HG02798 (cell line): ENCODE data around the gene B9D1.

ENCODE experiments used
- ATAC-seq: cut with Tn5 transposase; IDR thresholded peaks from one replicate; pipeline ENCODE4 v1.9.1; 2021; ENCODE audit warnings: mild to moderate bottlenecking; ENCODE audit not compliant: unreplicated experiment, poor library complexity

The B9D1 gene

DNA sequence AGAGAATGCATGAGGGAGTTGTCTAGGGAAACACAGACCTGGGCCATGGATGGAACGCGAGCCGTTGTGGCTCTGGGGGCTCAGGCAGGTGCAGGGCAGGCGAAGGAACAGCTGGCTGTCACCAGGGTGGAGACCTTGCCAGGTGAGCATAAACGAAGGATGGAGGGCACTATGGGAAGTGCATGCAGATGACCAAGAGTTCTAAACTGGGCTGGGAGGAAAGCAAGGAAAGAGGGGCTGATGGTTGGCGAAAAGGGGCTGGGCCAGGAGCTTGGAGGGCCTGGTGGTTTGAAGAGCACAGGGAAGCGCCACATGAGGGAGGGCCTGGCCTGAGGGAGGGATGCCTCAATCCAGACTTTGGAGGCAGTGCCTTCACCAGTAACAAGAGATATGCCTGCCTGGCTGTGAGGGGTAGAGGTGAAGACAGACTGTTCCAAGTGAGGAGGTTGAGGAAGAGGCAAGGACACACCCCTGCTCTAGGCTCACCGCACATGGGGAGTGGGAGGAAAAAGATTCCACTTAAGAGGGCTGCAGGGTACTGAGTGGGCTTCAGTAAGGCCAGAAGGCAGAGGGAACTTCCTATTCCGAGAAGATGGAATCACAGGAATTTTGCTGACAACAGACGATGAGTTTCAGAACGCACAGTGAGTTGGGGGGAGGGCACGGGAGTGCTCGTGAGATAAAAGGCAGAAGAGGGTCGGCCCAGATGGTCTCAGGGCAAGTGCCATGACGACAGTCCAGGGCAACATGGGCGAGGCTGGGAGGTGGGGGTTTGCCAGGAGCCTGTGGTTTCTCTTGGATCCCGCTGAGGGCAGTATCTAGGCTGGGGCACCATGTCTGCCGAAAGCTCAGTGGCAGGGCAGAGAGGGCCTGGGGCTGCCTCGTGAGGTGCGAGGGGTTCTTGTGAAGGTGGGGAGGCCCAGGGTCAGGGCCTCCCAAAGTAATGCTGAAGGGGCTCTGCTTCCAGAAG is 20.6 kb downstream of the B9D1 start:
- no peak for ATAC-seq

DNA sequence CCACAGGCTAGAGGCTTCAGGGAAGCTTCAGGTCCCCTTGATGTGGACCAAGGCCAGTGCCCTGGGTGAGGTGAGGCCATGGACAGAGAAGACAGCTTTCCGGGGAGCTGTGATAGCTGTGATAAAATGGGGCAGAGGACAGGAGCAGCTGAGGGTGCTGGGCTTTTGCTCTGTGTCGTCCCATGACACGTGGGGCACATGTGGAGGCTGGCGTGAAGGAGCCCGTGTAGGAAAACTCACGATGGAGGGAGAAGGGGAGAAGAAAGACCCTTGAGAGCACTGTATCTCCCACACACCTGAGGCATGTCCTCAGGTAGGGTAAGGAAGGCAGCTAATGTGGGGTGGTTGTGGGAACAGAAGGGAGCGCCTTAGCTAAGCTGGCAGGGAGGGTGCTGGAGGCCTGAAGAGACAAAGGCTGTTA is 21.3 kb downstream of the B9D1 start:
- no peak for ATAC-seq

DNA sequence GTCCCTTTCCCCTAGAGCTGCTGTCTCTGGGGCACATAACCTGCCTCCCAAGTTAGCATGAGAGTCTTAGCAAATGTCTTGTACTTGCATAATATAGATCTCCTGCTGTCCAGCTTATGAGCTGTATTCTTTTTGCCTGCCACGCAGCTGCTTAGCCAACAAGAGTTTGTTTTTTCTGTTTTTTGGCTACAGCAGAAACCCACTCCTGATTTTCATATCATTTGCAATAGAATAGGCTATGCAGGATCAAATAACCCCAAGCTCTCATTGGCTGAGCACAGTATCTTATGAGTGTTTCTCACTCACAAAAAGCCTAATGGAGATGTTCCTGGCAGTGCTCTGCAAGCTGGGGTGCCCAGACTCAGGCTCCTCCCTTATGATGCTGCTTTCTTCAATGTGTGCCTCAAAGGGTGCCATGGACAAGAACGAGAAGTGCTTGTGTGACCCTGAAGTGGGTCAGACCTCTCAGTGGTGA is 23.1 kb downstream of the B9D1 start:
- ATAC-seq, result no peak

DNA sequence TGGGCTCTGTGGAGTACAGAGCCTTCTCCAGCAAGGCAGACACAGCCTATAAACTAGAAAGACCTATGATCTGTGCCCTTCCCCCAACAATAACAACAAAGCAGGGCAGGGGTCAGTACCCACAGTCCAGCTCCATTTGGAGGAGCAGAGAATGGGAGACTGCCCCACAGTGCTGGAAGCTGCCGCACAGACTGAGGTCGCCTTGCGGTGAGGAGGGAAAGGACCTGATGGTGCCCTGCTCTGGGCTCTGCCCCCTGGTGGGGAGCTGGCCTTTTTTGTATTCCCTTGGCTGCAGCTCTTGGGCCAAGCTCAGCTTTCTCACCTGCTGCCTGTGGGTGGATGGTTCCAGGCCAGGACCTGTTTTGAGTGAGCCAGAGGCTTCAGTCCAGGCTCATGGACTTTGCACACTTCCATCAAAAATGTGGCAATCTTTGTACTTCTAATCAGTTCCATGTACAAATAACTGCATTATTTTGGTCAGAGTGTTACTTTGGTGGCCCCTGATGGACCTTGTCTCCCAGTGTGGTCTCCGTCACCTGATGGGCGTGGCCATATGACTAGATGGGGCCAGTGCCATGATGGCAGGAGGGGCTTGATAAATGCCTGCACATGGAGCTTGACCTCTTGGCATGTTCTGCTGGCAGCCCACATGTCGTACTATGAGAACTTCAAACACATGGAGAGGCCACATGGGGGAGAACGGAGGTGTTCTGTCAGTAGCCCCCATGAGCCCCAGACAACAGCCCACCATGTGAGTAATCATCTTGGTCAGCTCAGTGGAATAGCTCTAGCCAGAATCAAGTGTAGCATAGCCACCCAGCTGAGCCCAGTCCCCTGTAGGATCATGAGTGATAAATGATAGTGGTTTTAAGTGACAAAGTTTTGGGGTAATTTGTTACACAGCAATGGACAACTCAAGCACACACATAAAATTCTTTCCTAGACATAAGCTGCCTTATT is 24.2 kb downstream of the B9D1 start:
- peak; percentile 72 for ATAC-seq

DNA sequence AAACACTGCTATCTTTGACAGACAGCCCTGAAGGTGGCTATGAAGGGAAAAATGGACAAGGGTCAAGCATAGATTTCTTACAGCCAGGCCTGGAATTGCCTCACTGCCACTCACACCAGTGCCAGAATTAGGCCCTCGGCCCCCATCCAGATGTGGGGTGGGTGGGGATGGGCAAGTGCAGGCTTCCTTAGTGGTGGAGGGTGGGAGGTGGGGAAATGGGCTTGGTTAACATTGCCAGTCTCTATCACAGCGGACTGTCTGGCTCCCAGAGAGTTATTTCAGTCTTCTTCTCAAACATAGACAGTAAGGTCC is 24.9 kb downstream of the B9D1 start:
- no peak for ATAC-seq

DNA sequence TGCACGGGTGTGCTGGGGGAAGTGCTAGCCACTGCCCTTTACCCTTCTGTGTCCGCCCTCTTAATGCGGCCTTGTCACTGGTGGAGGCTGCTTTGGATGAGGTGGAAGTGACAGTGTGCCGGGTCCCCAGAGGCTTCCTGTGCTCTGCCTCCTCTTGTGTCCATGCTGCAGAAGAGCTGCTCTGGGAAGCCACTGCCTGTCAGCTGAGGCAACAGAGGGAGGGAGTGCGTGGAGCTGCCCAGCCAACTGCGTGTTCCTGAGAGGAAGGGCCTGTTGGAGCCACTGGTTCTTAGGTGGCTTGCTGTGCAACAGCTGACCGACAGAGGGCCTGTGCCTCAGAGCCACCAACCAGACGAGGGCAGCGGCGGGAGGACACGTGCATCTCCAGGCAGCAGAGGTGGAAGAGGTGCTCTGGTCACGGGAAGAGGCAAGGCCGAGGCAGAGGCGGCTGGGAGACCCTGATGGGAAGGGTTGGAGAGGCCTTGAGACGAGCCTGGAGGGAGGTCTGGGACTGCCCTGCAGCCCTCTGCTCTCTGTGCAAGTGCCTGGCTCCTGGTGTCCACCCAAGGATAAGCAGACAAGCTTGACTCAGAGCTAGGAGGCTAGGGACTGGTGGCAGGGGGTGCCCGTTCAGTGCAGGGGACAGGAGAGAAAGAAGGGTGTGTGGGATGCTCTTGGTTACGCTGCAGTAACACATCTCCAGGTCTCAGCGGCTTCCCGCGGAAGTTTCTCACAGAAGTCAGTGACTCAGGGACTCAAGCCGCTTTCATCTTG is 25.4 kb downstream of the B9D1 start:
- no peak for ATAC-seq

DNA sequence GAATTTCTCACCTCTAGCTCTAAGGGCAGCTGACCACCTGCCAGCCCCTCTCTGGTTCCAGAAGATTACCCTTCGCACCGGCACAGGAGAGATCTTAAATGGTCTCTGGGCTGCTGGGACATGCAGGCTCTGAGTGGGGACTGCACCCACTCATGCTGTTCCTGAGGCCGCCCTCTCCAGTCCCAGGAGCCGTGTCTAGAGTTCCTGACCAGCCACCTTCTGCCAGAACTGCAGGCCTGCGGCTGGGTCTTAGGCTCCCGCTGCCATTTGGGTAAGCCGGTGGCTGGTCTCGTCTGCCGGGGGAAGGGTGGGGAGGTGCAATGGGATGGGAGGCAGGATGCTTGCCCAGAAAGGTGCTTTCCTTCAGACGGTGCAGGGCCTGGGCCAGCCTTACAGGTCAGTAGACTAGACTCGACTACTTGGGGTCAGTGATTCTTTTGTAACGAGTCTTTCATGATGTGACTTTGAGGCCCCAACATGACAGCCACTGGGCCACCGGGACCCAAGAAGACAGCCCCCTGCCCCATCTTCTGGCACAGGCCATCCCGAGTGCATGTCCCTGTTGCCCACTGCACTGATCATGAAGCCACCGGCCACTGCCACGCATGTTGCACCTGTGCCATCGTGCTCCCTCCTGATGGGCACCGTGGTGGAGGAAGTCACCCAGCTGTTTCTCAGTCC is 26.4 kb downstream of the B9D1 start:
- no peak for ATAC-seq

DNA sequence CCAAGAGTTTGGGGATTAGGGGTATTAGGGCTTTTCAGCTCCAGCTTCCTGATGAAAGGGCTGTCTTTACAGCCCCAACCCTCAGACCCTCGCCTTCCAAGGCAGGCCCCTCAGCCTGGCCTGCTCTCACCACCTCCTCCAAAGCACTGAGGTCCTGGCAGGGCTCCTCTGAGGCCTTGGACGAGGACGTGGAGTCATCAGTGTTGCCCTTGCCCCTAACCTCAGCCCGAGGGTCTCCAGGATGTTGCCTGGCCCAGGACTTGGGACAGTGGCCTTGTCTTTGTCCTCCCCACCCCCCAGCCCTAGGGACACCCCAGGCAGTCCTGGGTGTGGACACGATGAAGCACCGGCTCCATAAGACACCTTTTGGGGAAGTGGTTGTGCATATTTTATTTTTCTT is 28.2 kb downstream of the B9D1 start:
- no peak for ATAC-seq

DNA sequence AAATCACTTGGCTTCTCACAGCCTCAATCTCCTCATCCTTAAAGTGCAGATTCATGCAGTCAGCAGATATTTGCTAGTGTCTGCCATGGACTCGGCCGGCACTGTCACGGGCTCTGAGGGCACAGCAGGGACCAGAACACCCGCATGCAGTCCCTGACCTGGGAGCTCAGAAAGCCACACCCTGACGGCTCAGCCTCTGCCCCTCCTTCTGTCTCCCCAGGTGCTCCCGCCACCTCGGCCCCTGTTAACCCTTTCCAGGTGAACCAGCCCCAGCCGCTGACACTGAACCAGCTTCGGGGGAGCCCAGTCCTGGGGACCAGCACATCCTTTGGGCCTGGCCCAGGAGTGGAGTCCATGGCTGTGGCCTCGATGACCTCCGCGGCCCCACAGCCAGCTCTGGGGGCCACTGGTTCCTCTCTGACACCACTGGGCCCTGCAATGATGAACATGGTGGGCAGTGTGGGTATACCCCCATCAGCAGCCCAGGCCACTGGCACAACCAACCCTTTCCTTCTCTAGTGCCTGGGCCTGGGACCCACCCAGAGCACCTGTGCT is 28.7 kb downstream of the B9D1 start:
- ATAC-seq, result no peak

DNA sequence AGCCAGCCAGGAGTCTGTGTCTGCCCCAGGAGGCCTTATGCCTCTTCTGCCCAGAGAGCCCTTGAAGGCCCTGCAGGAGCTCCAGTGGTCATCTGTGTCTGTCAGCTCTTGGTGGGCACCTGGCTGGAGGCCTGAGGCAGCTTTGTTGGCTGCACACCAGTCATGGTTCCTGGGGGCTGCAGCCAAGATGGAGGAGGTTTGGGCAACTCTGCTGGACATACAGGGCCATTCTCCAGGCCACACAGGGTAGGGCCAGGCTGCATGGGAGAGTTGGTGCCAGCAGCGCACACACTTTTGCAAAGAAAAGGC is 29.4 kb downstream of the B9D1 start:
- ATAC-seq, result no peak

DNA sequence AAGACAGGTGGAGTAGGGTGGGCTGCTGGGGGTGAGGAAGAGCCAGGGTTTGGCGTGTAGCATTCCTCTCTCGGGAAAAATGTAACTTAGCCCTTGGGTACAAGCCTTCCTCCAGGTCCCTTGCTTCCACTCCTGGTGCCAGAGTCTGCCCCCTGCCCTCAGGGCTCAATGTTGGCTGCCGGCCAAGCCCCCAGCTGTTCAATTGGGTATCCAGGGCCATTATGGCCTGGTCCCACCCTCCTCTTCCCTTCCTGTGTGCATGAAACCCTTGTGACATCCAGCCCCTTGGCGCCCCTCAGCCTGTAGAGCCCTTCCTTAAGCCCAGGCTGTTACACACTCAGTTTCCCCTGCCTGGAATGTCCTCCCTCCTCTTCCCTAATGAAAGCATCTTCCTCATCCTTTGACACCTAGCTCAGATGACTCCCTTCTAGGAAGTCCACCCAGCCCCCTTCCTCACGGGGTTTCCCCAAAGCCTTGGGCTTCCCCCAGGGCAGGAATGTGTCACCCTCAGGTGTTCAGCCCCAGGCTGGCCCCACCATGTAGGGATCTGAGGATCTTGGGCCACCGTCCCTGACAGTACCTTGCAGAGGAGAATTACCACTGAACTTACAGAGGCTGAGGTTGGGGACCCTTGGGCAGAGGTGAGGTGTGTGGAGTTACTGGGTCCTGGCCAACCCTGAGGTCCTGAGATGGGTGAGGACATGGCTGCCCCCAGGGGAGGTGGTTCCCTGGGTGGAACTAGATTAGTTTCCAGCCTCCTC is 30.0 kb downstream of the B9D1 start:
- ATAC-seq, result no peak

DNA sequence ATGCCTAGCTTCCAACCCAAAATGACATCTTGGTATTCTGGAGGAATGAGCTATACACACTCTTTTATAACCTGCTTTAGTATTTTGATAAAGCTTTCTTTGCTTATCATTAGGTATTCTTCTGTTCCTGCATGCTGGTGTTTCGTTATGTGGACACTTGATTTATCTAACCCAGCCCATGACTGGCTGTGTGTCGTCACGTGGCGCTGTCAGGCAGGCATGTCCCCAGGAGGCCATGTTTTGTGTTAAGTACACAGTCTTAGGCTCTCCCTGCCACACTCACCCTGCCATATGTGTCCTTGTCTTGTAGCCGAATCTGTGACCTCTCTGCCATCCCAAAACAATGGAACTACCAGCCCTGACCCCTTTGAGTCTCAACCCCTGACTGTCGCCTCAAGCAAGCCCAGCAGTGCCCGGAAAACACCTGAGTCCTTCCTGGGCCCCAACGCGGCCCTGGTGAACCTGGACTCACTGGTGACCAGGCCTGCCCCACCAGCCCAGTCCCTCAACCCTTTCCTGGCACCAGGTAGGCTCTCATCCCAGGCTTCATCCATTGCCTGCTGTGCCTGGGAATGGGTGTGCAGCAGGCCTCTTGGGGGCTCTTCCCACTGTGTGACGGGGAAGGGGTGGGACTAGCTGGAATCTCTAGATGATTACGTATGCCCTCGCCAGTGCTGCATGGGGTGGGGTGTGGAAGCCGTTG is 30.8 kb downstream of the B9D1 start:
- ATAC-seq, result no peak

DNA sequence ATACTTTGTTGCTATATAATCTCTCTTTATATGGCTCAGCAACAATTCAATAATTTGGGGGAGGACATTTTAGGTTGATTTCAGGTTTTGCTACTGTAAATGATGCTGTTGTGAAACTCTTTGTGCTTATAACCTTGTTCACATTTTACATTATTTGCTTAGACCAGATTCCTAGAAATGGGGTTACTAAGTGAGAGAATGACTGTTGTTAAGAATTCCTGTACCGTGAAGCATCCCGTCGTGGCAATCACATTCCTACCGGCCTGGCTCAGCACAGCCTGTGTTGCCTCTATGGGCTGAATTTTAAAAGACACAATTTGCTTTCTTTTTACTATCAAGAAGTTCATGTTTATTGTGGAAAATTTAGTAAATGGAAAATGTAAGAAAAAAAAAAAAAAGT is 31.4 kb downstream of the B9D1 start:
- no peak for ATAC-seq

DNA sequence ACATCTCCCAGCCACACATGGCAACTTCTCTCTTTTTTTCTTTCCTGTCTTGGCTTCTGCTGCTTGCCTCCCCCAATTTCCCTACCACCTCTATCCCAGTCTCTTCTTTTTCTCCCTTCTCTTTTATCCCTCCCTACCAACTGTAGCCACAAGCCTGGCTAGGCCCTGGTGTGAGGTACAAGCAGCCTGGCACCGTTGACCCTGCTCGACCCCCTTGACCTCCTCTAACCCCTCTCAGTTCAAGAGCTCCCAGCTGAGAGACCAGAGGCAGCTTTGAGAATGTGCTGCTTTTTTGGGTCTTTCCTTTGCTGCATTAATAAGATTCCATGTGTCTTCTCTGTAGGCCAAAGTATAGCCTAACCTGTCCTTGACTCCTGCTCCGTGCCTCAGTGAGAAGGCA is 32.3 kb downstream of the B9D1 start:
- ATAC-seq, result no peak

DNA sequence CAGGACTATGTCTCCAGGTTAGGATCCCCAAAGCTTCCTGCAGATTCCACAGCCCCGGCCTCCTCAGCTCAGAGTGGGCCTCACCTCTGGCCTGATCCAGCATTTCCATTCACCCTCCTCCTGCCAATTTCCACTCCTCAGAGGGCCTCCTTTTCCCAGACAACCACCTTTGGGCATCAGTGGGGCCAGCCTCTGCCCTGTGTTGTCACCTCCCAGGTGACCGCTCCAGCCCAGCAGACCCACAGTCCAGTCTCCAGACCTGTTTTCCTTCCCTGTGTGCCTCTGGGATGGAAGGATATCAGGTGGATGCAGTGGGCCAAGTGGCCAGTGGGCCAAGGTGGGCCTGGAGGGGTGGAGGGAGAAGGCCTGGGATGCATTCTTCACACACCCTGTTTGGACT is 32.7 kb downstream of the B9D1 start:
- no peak for ATAC-seq

DNA sequence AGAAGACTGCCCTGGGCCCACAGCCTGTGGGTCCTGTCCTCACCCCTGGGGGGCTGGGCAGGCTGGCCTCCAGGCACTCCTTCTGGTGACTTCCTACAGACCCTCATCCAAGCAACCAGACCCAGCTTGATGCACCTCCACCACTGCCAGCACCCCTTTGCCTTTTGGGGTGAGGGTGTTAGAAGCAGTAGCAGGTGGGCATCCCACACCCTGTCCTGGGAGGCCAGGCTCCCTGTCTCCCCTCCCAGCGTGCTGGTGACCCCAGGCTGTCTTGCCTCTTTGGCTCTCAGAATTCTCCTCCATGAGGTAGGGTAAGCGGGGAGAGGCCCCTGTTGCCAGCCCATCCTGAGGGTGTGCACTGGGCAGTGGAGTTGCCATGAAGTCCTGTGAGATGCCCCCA is 33.4 kb downstream of the B9D1 start:
- ATAC-seq, result no peak

DNA sequence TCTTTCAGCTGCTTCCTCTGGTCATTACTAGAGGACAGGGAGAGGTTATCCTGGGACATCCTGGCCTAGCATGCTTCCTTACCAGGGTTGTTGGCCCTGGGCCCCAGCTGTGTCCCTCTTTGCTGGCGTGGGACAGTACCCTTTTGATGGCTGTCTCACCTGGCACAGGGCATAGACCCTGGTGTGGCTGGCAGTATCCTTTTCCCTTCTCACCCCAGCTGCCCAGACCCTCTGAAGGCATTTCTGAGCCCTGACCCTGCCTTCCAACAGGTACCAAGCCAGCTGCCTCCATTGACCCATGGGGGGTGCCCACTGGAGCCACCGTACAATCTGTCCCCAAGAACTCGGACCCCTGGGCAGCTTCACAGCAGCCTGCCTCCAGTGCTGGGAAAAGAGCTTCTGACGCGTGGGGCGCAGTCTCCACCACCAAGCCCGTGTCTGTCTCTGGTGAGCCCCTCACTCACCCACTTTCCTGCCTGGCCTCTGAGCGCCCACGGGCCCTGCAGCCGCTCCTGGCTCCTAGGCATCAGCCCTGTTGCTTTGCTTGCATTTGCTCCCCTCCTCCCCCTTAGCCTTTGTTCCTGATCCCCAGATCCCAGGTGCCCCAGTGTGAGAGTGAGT is 34.0 kb downstream of the B9D1 start:
- ATAC-seq, result no peak
